Neural progenitor cell (in vitro differentiated cells): ENCODE measurements around the gene BARHL2.
A peak's percentile ranks its signal among the peaks of the same experiment; 100 is the strongest.

Experiments
- EZH2phosphoT487 ChIP-seq: fragments of 200-600 bp; sonication (generic); IDR thresholded peaks from 2 replicates; pipeline ENCODE4 v1.6.1; 2017; ENCODE audit warnings: antibody characterized with exemption
- TF ChIP-seq, protein P1 (sequence below): fragments of 200-600 bp; sonication (generic); IDR thresholded peaks from 2 replicates; pipeline ENCODE4 v1.5.1; 2017; ENCODE audit warnings: antibody characterized with exemption, mild to moderate bottlenecking

DNA sequence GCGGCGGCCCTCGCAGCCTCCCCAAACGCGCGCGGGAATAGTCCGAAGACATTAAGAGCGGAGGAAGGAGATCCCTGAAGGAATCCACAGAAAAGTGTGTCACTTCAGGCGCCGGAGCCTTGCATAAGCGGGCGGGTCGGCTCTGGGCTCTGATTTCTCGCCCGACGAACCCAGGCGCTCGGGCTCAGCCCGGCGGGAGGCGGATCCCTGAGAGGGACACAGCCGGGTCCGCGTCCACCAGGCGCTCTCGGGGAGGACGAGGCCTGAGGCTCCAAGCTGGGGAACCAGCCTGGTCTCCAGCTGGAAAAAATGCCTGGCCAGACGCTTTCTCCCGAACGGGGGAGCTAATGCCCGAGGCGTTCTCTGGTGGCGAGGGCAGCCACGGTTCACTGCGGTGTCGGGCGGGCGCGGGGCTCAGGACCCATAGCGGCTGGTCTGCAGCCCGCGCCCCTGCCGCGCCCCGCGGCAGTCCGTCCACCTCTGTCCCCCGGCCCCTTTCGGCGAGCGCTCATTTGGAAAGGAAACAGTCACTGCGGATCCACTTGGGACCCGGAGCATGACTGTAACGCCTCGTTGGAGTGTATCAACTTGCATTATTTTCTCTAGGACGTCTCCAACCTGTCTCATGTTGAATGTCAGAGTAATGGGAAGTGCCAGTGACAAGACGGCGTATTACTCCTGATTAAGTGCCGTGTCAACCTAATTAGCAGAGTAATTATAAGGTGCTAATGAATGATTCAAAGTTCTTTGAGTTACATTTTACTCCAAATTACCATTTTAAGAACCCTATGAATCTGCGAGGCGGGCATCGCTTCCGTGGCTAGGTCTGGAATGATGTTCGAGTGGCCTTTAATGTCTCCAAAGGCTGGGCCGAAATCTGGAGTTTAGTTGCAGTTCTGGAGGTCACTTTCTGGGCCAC is 1.6 kb upstream of the BARHL2 start:
- TF ChIP-seq, protein P1, sequence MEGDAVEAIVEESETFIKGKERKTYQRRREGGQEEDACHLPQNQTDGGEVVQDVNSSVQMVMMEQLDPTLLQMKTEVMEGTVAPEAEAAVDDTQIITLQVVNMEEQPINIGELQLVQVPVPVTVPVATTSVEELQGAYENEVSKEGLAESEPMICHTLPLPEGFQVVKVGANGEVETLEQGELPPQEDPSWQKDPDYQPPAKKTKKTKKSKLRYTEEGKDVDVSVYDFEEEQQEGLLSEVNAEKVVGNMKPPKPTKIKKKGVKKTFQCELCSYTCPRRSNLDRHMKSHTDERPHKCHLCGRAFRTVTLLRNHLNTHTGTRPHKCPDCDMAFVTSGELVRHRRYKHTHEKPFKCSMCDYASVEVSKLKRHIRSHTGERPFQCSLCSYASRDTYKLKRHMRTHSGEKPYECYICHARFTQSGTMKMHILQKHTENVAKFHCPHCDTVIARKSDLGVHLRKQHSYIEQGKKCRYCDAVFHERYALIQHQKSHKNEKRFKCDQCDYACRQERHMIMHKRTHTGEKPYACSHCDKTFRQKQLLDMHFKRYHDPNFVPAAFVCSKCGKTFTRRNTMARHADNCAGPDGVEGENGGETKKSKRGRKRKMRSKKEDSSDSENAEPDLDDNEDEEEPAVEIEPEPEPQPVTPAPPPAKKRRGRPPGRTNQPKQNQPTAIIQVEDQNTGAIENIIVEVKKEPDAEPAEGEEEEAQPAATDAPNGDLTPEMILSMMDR = no peak
- peak; percentile 97 for TF ChIP-seq EZH2phosphoT487
